Measurements from ENCODE around the gene PANK4.

- TF ChIP-seq, protein P1, sequence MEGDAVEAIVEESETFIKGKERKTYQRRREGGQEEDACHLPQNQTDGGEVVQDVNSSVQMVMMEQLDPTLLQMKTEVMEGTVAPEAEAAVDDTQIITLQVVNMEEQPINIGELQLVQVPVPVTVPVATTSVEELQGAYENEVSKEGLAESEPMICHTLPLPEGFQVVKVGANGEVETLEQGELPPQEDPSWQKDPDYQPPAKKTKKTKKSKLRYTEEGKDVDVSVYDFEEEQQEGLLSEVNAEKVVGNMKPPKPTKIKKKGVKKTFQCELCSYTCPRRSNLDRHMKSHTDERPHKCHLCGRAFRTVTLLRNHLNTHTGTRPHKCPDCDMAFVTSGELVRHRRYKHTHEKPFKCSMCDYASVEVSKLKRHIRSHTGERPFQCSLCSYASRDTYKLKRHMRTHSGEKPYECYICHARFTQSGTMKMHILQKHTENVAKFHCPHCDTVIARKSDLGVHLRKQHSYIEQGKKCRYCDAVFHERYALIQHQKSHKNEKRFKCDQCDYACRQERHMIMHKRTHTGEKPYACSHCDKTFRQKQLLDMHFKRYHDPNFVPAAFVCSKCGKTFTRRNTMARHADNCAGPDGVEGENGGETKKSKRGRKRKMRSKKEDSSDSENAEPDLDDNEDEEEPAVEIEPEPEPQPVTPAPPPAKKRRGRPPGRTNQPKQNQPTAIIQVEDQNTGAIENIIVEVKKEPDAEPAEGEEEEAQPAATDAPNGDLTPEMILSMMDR (IDR thresholded peaks at IDR 0.05; ENCODE audit: insufficient read depth, low read length, poor library complexity, severe bottlenecking), result no peak
- no peak for TF ChIP-seq EZH2phosphoT487 (conservative IDR thresholded peaks at IDR 0.05; ENCODE audit: low read length)
Measured at GRCh38 chr1:2520206-2520605, 6.2 kb downstream of the PANK4 start.
